NCI-H69 (cell line): Measurements from ENCODE around the gene TTC39B.

Experiments used
- DNase-seq: peaks from one replicate; lab custom pipeline; 2025; lab: John Stamatoyannopoulos, UW

The TTC39B gene

DNA sequence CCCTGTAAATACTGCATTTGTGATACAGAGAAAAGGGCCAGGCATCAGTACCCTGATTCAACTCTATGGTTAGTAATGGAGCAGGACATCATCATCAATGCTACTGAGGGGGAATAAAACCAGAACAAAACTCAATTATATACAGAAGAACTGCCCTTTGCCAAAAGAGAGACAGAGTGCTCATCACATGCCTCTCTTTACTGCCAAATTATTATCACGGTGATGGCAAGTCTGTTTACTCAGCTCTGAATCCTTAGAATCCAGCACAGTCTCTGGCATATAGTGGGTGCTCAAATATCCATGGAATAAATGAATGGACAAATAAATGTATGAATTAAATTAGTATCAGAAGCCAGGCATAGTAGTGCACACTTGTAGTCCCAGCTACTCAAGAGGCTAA lies 130.2 kb downstream of the TTC39B start:
- no peak for DNase-seq

DNA sequence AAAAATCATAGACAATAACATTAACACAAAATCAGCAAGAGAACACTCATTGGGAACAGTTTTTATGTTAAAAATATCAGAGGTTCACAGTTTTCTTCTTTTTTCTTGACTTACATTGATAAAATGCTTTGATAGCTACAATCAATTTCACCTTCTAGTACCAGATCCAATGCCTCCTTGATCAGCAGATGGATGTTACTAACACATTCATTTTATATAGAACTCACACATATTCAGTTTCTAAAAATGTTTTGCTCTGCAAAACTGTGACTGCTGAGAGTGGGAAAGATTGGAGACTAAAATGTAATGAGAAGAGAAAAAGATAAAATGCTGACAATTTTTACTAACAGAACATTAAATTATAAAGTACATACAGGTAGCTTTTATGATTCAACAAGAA lies 143.1 kb downstream of the TTC39B start:
- no peak for DNase-seq

DNA sequence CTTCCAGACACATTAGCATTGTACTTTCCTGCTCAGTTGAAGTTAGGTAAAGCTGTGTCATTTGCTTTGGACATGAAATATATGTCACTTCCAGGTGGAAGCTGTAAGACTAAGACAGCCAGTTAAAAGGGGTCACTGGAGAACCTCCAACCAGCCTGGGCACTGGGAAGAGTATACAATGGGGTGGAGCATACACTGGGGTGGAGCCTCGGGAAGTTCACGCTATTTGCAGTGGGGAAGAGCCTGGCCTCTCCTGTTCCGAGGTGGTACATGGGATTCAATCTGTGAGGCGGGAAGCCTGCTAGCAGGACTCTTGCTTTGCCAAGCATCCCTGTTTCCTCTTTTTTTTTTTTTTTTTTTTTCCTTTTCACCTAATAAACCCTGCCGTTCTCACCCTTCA lies 145.3 kb downstream of the TTC39B start:
- DNase-seq, result no peak

DNA sequence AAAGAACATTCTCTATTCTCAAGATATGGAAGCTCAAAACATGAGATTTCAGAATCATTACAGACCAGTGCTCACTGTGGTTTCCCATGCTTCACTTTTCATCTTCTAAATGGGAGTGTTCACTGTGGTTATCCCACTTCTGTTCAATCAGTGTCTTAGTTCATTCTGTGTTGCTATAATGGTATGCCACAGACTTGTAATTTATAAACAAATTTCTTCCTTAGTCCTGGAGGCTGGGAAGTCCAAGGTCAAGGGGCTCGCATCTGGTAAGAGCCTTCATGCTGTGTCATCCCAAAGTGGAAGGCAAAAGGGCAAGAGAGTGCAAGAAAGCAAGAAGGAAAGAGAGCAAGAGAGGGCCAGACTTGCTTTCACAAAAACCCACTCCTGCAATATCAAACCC lies 146.3 kb downstream of the TTC39B start:
- no peak for DNase-seq

DNA sequence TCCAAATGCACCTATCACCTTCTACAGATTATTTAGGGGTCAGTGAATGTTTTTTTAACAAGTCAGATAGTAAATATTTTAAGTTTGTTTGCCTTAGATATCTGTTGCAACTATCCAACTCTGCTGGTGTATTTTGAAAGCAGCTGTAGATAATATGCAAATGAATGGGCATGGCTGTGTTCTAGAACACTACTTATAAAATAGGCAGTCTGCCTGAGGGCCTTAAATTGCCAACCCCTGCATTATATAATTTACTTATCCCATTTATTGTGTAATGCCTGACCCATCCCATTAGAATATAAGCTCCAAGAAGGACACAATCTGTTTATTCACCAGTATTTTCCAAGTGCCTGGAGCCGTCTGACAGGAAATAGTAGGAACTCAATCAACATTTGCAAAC lies 149.0 kb downstream of the TTC39B start:
- DNase-seq, result peak; percentile 80

DNA sequence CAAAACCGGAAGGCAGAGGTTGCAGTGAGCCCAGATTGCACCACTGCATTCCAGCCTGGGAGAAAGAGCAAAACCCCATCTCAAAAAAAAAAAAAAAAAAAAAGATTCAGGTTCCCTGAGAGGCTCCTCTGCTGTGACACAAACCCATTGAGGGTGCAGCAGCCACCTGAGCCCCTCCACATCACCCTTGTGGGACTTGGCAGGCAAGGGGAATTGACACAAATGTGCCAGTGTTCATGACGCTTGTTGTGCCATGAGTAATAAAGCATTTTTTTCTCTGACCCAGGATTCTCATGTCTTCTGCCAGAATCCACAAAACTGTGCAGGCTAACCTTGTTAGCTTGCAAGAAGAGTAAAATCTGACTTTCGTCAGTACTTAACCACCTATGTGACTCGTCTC lies 149.6 kb downstream of the TTC39B start:
- no peak for DNase-seq

DNA sequence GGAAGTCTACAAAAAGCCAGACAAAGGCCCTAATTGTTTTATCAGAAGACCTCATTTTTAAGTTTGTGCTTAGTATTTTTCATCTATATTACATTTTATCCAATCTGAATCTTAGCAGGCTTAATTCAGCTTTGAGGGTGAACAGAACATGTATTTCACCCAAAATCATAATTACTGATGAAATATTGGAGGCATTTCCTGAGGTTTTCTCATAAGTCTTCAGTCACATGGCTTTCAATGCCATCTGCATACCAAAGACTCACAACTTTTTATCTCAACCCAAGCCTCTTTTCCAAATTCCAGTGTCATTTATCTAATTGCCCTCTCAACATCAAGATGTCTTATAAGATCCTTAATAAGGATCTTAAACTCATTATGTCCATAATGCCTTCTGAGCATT lies 150.8 kb downstream of the TTC39B start:
- DNase-seq, result peak; percentile 39

DNA sequence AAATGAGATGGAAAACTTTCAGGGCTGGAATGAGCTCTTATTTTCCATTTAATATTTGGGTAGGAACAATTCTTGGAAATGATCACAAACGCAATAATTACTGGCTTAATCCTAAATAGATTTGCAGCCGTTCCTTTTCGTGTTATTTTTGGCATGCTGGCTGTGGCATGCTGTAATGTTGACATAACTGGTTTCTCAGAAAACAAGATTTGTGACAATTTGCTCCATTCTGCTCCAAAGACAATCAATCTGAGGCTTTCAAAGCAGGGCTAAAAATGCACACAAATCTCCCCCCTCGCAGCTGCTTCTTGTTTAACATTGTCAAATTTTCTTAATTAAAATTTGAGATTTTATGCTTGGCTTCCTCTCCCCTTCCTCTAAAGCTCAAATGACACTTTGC lies 151.2 kb downstream of the TTC39B start:
- peak; percentile 83 for DNase-seq

DNA sequence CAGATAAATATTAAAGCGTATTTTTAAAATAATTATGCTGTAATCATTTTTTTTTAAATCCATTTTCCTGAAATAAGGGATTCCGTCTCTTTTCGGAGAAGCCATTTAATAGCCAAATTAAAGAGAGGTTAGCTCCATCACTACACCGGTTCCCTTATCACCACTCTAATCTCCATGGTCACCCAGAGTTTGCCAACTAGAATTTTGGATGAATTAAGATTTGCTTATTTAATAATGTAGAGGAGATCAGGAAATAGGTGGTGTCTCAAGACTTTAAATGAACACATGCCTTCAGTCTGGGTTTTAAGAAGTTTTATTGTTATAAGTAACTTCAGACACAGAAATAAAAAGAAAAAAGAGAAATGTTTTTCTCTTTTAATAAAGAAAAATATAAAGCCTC lies 151.7 kb downstream of the TTC39B start:
- no peak for DNase-seq

DNA sequence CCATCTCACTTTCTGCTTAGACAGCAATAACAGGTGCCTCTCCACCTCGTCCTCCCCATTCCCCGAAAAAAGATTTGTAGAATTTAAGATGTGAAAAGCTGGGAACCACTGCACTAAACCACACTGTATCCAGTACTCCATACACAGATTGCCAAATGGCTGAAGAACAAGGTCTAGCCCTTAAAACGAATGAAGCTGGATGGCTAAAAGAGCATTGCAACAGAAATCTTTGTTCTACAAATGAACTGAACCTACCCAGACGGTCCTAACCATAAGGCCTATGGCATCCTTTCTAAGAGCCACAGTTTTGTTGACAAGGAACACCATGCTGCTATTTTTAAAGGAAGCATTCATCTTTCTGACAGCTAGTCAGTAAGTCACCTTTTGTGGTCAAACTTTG lies 152.3 kb downstream of the TTC39B start:
- DNase-seq, result peak; percentile 52

DNA sequence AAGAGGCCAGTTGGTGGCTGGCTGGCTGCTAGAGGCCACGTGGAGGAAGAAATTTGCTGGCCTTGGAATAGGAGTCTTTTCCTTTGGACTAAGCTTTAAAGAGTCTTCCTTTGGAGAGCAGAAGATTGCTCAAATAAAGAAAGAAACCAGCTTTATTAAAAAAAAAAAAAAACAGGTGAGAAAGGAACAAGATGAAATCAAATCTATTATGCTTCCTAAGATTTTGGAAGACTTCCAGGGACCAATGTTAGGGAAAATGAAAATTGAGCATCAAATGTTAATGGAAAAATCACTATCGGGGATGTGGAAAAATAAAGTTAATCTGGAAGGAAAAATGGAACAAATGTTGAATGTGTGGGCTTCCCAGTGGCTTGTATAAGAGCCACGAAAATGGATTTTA lies 153.1 kb downstream of the TTC39B start:
- DNase-seq, result no peak

DNA sequence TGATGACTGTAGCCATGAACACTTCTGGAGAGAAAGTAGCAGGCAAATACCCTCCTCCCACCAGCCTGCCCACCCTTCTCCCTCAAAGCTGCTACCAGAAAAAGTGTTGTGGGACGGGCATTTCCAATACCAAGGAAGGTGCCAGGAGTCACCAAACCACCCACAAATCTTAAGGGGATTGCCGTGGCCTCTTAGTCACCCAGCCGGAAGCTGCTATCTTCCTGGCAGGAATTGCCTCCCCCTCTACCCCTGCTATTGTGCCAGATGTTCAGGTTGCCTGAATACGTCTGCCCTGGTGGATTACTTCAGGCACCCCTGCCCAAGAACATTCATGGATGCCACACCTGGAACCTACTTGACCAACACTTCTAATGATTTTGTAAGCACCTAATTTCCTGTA lies 156.1 kb downstream of the TTC39B start:
- DNase-seq, result peak; percentile 12

DNA sequence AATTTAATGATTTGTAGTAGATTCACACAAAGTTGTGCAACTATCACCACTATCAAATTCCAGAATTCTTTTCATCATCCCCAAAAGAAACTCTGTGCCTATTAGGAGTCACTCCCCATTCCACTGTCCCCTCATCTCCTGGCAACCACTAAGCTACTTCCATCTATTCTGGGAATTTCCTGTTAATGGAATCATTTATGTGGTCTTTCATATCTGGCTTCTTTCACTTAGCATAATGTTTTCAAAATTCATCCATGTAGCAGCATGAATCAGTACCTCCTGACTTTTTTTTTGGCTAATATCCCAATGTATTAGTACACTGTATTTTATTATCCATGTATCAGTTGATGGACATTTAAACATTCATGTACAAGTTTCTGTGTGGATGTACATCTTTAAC lies 157.6 kb downstream of the TTC39B start:
- no peak for DNase-seq

DNA sequence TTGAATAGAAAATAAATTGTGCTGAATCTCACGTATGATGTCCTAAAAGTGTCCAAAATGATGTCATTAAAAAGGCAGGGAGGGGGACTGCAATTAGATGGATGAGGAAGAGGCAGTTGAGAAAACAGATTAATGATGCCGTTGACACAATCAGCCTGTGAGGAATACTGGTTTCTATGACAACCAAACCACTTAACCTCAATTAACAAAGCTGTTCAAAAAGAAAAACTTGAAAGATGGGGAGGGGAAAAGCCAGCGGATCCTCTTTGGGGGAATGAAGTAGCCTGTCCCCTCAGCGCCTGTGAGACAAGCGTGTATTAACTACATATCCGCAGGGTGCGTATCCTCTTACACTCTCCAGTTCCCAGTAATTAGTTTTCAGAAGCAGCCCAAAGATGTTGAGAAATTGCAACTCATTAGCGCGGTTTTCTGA lies 160.7 kb downstream of the TTC39B start:
- DNase-seq, result peak; percentile 99

DNA sequence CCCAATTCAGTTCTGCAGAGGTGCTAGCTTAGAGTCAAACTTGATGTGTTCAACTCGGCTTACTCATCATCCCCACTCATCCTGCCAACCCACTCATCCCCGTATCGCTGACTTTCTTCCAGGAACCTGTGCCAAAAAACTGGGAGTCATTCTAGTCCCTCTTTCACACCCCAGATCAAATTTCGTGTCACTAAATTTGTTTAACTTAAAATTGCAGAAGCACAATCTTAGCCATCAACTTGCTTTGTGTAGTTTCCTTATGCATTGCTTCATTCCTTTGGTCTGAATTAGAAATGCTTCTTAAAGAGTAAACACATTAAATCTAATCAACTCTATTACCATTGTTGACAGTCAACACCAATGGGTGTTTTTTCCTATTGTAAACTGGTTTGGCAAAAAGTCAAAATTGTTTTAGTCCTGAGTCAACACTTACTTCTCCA lies 162.4 kb downstream of the TTC39B start:
- peak; percentile 84 for DNase-seq

DNA sequence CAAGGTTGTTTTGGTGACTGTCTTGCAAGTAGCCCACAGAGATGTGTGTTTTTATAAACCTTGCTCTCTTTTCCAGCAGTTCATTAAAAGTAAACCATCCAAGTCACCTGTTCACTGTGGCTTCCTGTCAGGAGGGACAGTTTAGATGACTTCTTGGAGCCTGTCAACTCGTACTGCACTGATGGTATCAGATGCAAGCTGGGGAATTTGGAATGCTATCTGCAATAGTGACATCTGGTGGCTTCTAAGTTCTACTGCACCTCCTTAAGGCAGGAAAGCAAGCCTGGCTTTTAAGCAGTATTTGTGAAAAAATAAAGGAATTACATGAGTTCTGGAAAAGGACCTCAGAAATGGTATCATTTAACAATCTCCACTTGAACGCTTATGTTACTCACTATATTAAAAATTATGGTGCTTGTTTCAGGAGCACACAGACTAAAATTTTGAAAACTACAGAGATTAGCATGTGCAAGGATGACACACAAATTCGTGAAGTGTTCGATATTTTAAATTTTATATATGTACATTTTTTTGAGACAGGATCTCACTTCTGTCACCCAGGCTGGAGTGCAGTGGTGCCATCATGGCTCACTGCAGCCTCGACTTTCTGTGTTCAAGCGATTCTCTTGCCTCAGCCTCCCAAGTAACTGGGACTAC lies 164.0 kb downstream of the TTC39B start:
- DNase-seq, result peak; percentile 80

DNA sequence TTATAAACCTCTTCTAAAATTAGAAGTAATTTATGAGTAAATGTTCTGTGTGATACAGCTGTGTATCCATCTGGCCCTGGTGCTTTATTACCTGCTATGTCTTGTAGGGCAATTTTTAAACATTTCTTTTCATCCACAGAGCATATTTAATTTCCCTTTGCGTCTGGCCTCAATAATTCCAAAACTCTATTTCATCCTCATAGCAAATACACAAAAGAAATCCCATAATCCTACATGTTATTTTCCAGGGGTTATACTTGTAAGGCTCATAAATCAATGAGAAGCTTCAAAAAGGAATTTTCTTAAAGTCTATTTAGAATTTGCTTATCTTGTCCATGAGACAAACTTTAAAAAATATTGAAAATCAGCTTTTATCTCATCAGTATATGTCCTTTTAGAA lies 167.0 kb downstream of the TTC39B start:
- no peak for DNase-seq

DNA sequence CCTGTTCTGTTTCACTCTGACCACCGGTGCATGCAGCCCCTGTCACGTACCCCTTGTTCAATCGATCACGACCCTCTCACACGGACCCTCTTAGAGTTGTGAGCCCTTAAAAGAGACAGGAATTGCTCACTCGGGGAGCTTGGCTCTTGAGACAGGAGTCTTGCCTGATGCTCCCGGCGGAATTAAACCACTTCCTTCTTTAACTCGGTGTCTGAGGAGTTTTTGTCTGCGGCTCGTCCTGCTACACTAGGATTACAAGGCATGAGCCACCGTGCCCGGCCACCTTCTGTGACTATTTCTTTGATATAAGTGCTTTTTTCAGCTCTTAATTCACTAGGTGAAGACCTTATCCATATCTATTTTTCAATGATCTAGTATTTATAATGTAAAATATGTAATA lies 167.5 kb downstream of the TTC39B start:
- DNase-seq, result no peak

DNA sequence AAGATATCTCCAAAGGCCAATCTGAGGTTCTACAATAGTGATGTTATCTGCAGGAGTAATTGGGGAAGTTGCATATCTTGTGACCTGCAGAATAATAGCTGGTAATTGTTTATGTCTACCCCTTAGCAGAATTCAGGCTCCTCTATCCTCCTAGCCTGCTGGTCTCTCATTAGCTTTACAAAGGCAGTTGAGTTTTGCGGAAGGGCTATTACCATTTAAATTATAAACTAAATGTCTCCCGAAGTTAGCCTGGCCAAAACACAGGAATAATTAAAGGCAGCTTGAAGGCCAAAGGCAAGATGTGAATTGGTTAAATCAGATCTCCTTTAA lies 168.7 kb downstream of the TTC39B start:
- no peak for DNase-seq

DNA sequence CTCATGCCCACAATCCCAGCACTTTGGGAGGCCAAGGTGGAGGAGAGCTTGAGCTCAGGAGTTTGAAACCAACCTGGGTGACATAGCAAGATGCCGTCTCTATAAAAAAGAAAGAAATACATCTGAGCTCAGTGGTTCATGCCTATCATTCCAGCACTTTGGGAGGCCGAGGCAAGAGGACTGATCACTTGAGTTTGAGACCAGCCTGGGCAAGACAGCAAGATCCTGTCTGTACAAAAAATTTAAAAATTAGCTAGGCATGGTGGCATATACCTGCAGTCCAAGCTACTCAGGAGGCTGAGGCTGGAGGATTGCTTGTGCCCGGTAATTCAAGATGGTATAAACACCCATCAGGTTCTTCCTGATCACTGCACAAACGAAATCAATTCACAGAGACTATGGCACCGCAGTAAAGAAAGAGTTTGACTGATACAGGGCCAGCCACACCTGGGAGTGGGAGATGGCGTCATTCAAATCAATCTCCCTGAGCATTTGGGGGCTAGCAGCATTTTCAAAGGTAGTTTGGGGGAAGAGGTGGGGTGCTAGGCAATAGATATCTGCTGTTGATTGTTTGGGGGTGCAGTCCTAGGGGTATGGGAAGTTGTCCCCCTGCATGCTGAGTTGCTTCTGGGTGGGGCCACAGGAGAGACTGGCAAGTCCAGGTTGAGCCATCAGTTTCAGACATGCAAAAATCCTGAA lies 169.2 kb downstream of the TTC39B start:
- DNase-seq, result no peak

DNA sequence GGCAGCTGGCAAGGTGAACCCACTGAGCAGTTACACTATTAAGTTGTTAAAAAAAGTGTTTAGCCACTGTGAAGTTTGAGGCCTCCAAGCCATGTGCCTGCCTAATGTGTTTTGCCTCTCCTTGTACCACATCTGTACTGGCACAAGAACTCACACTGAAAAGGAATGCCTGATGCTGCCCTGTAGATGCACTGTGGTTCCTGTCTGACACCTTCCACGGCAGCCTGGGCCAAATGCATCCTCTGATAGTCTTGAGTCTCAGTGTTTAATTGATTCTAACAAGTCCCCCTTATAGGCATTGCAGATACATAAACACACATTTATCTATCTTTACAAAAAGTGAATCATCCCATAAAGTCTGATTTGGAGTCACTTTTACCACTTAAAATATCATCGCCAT lies 169.9 kb downstream of the TTC39B start:
- no peak for DNase-seq

DNA sequence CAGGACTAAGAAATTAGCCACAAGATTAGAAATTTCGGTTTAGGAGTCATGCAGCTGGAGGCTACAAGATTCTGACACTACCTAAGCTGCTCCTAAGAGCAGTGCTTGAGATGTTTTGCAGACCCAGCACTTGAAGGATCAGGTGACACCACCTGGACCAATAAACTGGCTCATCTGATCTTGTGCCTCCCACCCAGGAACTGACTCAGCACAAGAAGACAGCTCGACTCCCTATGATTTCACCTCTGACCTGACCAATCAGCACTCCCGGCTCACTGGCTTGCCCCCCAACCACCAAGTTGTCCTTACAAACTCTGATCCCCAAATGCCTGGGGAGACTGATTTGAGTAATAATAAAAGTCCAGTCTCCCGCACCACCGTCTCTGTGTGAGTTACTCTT lies 170.4 kb downstream of the TTC39B start:
- DNase-seq, result peak; percentile 13

DNA sequence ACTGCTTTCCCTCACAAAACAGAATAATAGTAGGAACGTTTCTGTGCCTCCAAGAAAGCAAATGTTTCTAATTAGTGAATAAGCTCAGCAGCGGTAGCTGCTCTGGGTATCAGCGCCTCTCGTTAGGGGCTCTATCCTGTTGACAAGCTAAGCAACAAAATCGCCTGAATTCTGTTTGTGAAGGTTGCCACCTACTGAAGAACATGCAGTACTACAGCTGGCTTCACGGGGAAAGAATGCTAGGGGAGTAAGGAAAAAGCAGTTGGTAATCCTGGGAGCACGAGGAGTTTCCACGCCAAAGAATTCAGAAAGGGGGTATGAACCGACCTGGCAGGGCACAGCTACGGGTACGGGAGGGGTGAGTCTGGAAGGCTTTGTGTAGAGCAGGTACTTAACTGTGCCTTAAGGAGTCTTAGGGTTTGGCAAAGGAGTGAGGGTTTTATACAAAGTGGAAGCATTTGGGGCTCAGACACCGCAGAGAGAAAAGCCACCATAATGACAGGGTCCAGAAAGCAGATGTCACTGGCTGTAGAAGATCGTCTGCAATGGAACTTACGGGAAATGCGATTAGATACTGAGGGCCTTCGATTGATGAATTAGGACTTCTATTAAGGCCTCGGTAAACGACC lies 171.7 kb downstream of the TTC39B start:
- DNase-seq, result peak; percentile 93

DNA sequence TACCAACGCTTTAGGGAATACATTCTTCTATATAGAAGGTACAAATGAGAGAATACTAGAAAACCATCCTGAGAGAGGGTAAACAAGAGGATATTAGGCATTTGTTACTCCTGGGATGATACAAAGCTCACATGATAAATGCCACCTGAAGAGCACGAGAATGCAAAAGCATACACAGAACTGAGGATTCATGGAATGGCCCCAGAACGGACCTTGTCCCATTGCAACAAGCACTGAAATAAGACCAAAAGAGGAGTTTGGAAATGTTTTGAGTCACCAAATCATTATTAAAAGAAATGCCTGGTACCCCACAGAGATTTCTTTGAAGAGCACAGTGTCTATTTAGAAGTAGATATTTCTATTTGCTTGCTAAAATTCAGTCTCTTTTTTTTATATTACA lies 173.5 kb downstream of the TTC39B start:
- DNase-seq, result no peak
